Ramos (cell line): ENCODE measurements around the gene EMC8.

Experiments
- in situ Hi-C: fragments of 300-500 bp; cut with MboI; formaldehyde crosslinking; loops from one replicate; pipeline ENCODE4 v1.14.3; 2022; ENCODE audit warnings: low sequenced_read_pairs; ENCODE audit not compliant: unreplicated experiment

Gene EMC8

DNA sequence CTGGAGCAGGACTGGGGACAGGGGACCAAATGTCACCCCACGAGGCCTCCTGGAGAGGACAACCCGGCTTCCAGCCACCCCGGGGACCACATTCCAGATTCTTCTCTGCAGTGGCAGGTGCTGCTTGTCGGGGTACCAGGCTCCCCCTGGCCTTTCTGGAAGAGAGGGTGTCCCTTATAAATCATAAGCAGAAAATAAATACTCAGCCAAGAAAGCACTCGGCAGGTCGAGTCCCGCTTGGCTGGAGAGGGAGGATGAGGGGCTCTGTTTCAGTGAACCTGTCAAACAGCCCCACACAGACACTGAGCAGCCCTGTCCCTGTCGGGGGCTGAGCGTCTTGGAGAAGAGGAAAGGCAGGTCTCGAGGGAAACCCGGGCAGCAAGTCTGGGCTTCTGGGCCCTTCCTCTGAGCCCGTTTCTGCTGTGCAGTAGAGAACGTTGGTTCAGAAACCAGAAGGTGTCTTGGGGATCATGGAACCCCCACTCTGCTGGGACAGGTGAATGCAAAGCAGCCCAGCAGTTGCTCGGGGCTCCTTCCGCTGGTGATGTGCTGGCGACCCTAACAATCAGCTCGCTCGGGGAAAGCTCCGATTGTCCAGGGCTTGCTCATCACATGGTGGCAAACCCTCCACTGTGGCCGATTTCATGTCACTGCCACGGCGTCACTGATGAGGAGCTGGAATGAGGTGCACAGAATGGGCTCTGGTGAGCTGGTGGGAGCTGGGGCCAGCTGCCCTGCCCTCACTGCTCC, 36.8 kb upstream of the EMC8 start:
- in situ Hi-C loops = no loop called here

- in situ Hi-C loops = no loop called here
Observed at GRCh38 chr16:85835227-85835751, 35.9 kb upstream of the EMC8 start.

- in situ Hi-C loops = no loop called here
Observed at GRCh38 chr16:85834741-85835140, 35.4 kb upstream of the EMC8 start.

- in situ Hi-C loops = no loop called here
Observed at GRCh38 chr16:85833219-85833920, 34.0 kb upstream of the EMC8 start.

GRCh38 chr16:85832570-85833218, 33.4 kb upstream of the EMC8 start:
- in situ Hi-C loops = no loop called here

GRCh38 chr16:85830821-85831220, 31.5 kb upstream of the EMC8 start:
- in situ Hi-C loops = no loop called here

DNA sequence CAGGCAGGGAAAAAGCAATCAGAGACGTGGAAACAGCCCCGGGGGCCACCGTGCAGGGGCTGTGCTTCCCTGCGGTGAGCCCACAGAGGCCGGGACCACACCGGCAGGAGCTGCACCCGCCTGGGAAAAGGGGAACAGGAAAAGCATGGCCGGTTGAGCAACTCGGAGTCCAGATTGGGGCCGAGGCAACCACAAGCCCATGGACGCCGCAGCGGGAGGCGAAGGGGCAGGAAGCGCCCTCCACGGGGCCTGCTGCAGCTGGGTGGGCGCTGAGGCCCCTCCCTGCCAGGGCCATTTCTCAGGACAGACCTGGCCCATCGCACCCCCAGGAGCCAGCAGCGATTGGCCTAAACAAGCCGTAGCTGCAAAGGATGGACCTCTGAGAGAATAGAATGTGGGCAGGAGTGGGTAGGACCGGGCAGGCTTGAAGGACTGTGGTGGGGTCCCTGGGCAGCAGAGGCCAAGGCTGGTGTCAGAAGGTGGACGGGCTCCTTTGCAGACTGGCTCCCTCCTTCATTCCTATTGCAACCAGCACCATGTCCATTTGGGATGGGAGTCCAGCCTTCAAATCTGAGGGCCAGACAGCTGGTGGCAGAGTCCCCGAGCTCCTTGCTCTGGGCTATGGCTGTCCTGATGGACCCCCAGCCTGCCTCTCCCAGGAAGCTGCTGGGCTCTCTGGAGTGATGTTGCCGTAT, 30.6 kb upstream of the EMC8 start:
- in situ Hi-C loops = no loop called here

DNA sequence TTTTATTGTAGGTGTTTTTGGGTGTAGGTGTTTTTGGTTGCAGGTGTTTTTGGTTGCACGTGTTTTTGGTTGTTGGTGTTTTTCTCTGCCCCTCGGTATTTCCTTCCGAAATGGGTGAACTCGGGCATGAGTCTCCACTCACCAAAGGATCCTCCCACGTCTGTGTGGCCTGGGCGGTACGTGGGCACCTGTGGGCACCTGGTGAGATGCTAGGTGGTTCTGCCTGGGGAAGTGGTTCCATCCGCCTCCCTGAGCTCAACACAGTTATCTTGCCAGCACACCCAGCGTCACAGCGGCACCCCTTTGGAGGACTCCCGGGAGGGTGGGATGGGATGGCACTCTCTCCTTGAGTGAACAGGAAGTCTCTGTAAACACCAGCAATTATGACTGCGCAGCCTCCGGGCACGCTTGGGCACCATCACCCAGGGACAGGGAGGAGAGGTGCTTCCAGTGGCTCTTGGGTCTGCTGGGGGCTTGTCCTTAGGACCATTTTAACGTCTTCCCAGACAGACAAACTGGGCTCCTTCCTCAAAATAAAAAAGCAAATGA, 29.9 kb upstream of the EMC8 start:
- in situ Hi-C loops = no loop called here

DNA sequence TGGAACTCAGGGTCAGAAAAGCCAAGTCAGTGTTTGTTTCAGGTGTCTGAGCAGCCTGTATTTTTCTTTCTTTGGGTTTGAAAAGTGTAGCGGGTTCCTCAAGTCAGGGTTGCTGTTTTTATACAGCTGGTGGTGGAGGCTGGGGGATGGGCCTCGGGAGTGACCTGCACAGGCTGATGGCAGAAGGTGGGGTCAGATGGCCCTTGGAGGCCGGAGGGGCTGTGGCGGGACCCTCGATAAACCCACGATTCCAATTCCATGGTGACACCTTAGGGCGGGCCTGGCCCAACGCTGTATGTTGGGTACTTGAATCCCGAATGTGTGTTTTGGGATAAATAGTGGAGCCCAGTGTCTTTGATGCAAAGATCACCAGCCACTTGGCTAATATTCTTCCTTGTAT, 28.8 kb upstream of the EMC8 start:
- in situ Hi-C loops = no loop called here

- in situ Hi-C loops = no loop called here
Observed at GRCh38 chr16:85826686-85827247, 27.4 kb upstream of the EMC8 start.

DNA sequence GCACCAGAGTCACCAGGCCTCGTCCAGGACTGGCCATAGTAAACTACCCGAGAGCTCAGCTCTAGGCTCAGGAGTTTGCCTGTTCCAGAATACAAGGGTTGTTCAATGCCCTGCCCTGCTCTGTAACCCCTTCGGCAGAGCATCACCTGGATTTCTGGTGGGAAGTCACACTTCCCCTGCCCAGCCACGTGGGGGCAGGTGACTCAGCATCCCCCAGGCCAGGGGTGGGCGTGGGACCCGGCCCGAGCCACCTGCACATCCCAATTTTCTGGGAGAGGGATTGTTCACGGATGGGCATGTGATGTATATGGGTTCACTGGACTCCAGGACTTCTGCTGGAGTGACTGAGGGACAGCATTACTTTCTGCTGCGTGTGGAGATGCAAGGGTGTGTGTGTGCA, 26.0 kb upstream of the EMC8 start:
- in situ Hi-C loops = no loop called here

DNA sequence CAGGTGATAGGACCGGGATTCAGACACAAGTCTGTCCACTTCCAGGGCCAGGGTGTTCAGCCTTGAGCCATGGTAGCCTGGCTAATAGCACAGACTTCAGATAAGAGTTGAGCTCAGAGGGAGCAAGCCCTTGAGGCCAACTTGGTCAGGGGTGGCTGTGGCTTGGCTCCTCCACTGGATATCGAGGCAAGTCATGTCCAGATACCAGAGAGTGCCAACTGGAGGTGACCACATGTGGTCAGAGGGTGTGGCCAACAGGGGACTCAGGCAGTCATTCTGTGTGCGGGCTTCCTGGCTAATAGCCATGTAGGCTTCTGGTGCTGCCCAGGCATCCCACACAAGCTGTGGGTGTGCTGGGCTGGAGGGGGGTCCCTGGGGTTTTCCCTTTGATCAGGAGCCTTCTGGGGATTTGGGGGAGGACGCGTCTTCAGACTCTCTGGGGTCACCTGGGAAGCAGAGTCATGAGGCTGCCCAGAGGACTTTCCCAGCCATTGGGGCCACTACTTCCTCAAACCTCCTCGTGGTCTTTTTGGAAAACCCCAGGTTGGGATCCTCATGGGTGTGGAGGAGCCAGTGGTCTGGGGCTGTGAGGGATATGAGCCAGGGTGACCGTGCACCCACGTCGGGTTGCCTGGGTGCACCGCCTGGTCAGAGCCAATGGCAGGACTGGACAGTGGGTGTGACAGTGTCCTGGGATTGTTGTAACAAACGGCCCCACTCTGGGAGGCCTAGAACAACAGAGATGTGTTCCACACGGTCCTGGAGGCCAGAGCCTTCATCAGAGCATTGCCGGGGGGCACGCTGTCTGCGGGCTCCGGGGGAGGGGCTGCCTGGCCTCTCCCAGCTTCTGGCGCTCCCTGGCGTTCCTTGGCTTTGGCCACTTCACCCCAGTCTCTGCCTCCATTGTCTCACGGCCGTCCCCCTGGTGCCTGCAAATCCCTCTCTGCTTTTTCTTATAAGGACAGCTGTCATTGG, 25.1 kb upstream of the EMC8 start:
- in situ Hi-C loops = loop anchor here (5.0 to 25.0 kb wide), 4 partner anchors 78 to 513 kb away; no protein-coding TSS in a partner anchor

DNA sequence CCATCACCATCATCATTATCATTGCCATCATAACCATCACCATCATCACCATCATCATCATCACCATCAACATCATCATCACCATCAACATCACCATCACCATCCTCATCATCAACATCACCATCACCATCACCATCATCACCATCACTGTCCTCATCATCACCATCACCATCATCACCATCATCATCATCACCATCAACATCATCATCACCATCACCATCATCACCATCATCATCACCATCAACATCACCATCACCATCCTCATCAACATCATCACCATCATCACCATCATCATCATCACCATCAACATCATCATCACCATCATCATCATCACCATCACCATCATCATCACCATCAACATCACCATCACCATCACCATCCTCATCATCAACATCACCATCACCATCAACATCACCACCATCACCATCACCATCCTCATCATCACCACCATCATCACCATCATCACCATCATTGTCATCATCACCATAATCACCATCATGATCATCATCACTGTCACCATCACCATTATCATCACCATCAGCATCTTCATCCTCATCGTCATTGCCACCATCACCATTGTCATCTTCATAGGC, 24.1 kb upstream of the EMC8 start:
- in situ Hi-C loops = loop anchor here (5.0 to 25.0 kb wide), 4 partner anchors 79 to 514 kb away; no protein-coding TSS in a partner anchor

DNA sequence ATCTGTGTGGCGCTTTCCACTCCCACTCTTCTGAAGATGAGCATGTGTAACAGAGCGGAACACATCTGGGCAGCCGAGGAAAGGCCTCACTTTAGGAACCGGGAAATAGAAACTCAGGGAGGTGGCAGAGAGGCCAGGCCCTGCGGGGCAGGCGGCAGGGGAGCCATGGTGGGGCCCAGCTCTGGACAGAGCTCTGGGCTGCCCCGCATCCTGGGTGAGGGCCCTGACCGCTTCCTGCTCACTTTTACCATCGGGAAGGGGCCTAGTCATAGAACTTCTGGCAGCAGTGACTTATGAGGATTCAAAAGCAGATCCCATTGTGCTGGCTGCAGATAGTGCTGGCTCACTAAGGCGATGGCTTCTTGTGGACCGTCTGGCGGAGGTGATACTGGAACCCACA, 22.8 kb upstream of the EMC8 start:
- in situ Hi-C loops = loop anchor here (5.0 to 25.0 kb wide), 4 partner anchors 80 to 515 kb away; no protein-coding TSS in a partner anchor

DNA sequence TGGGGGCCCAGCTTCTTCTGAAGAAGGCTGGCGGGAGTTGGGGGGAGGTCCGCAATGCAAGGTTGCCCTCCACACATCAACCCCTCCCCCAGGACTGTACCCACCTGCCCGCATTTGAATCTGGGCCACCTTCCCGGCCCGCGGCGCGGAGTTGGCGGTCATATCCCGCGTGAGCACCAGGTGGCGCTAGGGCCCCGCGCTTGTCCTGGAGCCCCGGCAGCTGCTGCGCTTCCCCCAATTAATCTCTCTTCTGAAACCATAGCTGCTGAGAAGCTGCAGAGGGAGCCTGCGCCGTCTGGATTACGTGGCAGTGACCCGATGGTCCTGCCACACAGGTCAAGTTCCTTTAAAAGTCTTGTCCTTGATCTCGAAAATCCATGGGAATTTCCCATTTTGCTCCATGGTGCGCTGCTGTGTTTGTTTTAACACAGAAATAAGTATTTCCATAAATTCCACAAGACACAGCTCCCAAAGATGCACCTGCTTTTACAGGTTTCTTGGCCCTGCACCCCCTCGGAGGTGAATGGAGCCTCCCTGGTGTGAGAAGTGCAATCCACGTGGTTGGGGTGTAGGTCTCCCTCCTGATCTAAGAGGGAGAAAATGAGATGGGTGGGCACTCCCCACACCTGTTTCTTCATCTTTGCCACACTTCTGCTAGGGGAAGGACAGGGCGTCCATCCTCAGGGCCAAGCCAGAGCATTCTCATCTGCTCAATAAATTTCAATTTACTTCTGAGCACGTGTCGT, 22.2 kb upstream of the EMC8 start:
- in situ Hi-C loops = loop anchor here (5.0 to 25.0 kb wide), 4 partner anchors 81 to 516 kb away; no protein-coding TSS in a partner anchor

GRCh38 chr16:85820604-85821372, 21.4 kb upstream of the EMC8 start:
- in situ Hi-C loops = loop anchor here (5.0 to 25.0 kb wide), 4 partner anchors 82 to 517 kb away; no protein-coding TSS in a partner anchor
